Smooth muscle cell of the brain vasculature (primary cell): ENCODE results near the gene MBOAT1.
"Not testable (repeated sequence)": the region's sequence is repeated elsewhere in the genome, so short reads cannot be mapped to it uniquely, and the experiment has no call there.

Experiments
- DNase-seq: peaks from one replicate; pipeline ENCODE4 v3.0.0-alpha.2; 2012; ENCODE audit warnings: low read depth, low spot score

The MBOAT1 gene

GRCh38 chr6:20139127-20139963 is 72.9 kb downstream of the MBOAT1 start:
- not testable (repeated sequence) for DNase-seq

DNA sequence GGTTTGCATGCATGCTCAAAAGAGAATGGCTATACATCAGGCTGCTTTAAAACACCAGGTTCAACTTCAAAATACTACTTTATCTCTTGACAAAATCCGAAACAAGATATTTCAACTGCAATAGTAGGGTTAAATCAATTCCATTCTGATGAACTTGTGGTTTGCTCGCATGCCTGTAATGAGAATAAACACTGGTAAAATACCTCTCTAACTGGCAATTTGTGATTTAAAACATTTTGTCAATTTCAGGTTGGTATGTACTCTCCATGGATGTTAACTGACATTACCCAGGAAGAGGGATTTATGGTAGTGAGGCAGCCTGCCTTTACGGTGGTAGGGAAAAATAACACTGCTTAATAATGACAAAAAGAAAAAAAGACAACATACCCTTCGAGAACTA is 74.4 kb downstream of the MBOAT1 start:
- DNase-seq = no peak

DNA sequence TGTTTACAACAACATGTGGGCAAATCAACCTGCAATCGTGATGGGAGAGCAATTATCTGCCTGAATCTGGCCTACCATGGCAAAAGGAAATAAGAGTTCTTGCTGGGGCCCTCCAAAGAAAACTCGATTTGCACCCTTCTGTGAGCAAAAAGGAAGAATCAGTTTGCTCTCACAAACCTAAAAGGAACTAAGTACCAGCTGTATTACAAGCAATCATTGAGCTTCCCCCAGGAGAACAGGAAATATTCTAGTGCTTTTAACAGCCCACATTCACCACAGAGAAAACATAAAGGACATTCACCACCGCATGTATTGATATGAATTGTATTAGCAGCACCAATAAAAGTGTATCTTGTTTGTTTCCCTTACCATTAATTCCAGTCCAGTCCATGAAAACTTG is 75.0 kb downstream of the MBOAT1 start:
- DNase-seq = no peak

- no peak for DNase-seq
These were observed 76.5 kb downstream of the MBOAT1 start for GRCh38 chr6:20135677-20136268.

DNA sequence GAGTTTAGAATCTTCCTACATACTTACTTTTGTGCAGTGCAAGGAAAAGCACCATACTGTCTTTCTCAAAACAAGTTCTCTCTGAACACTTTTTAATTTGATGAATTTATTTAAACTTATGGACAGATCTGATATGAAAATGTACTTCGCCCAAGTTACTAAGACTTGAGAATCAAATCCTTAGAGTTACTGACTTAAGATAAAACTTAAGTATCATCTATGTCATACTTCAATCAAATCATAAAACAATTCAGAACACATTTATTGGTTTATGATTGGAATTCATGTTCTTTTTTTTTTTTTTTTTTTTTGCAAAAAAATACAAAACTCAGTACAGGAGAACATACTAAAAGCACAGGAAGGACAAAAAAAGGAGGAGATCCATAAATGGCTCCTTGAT is 77.7 kb downstream of the MBOAT1 start:
- DNase-seq = no peak

DNA sequence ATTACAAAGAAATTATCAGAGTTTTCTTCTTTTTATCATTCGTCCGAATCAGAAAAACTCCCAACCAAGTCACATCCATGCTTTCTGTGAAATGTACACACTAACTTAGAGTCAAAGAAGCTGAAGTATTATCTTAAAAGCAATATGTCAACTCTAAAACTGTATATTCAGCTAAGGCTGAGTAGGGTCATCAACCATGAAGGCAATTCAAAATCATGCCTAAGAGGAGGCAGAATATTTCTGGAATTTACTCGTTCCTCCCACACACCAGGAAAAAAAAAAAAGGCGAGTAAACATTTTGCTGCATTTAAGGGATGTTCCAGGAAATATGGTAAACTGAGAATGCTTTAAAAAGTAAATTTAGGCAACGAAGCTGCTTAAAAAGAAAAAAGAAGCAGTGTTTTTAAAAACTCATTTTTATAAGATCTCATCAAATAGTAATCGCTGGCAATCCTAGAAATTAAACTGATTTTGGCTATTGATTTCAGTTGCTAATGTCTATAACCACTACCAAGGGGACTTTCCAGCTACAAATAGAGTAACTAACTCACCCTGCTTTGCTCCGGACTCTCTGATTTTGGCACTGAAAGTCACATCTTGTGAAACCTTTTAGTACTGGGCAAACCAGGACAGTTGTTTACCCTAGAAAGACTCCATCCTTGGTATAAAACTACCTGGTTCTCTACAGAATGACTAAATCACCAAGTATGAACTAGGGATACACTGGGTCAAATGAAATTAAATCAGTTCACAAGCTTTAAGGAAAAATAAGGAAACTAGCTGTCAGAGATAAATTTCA is 82.8 kb downstream of the MBOAT1 start:
- no peak for DNase-seq

DNA sequence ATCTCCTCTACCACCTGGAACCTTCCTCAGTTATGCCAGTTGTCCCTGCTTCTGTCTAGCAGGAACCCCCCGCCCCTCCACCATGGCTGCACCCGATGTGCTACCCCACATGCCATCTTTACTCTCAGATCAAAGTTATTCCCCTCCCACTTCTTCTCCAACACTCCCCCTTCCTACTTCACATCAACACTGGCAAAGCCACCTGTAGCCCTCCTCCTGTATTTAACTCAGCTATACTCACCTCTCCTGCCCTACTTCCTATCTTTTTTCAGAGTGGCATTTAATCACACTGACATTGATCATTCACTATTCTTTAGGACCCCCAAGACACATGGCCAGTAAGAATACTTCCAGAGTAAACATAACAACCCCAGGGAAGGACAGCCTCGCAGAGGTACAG is 84.3 kb downstream of the MBOAT1 start:
- no peak for DNase-seq

DNA sequence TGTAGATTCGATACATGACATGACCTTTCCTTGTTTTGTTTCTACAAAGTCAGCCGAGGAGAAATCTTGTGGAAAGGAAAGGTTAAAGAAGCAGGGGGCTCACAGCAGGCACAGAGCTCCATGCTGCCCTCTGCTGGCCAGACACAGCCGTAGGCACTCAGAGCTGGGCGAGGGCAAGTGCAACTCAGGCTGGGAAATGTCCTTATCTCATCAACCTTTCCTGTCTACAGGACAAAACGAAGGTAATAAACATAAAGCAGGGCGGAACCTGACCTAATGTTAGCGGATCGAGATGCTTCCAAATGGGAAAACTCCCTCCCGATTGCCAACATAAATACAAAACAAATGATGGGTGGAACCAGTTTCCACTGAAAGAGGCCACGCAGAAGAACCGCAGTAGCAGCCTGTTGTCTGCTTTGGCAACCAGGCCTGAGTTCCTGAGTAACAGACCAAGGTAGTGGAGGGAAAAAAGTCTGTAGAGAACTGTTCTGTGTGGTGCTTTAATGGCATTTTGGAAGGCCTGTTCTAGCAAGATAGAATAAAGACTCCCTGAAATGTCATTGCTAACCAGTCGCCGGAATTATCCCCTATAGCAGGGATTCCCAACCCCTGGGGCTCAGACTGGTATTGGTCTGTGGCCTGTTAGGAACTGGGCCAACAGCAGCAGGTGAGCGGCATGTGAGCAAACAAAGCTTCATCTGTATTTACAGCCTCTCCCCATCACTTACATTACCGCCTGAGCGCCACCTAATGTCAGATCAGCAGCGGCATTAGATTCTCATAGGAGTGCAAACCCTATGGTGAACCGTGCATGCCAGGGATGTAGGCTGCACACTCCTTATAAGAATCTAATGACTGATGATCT is 85.2 kb downstream of the MBOAT1 start:
- DNase-seq = peak; percentile 17

GRCh38 chr6:20126102-20126752 is 86.0 kb downstream of the MBOAT1 start:
- DNase-seq = no peak

DNA sequence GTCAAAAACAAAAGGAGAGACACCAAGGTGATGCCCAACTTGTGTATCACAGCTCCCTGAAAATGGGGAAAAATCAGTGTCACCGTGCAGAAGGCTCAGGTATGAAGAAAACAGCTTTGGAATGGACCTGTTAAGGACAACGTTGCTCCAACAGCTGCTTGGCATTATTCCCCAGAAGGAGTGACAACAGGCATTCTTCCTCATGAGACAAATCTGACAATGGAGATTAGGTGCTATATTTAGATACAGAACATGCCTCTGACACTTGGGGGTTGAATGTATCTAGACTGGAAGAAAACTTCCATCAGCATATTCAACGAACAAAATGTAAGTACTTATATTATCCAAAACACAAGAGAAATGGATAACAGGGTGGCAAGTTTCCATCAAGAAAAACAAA is 87.7 kb downstream of the MBOAT1 start:
- DNase-seq = no peak

GRCh38 chr6:20119485-20119884 is 92.8 kb downstream of the MBOAT1 start:
- no peak for DNase-seq

DNA sequence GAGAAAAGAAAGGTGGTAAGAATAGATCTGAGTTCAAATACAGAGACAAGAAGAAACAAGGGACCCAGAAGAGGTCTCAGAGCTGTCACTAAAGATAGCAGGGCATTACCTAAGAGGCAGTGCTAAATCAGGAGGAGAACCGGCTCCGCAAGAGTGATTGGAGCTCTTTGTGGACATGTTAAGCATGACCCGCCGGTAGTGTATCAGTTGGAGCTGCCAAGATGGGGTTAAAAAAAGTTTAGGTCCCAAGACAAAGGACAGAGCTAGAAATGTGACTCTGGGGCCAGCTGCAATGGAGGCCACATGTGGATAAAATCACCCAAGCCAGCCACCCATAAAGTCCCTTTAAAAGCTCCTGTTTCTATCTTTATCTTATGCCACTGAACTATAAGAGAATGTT is 93.4 kb downstream of the MBOAT1 start:
- DNase-seq = no peak

DNA sequence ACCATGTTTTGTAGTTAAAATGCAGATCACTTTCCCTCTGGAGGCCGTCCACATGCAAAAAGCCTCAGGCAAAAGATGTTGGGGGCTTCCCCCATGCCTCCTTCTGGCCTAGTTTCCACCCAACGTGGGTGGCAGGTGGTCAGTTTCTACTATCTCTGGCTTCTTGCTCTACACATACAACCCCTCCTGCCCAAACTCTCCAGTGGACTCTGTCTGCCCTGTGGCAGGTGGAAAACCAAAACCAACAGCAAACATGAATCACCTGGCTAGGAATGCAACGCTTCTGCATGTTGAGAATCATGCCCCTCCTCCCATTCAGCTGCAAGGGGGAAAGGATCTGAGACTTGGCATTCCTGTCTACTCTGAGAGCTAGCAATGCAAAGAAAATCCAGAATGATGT is 94.8 kb downstream of the MBOAT1 start:
- DNase-seq = no peak

GRCh38 chr6:20116792-20117191 is 95.5 kb downstream of the MBOAT1 start:
- DNase-seq = no peak

GRCh38 chr6:20115246-20115980 is 96.9 kb downstream of the MBOAT1 start:
- DNase-seq = no peak

DNA sequence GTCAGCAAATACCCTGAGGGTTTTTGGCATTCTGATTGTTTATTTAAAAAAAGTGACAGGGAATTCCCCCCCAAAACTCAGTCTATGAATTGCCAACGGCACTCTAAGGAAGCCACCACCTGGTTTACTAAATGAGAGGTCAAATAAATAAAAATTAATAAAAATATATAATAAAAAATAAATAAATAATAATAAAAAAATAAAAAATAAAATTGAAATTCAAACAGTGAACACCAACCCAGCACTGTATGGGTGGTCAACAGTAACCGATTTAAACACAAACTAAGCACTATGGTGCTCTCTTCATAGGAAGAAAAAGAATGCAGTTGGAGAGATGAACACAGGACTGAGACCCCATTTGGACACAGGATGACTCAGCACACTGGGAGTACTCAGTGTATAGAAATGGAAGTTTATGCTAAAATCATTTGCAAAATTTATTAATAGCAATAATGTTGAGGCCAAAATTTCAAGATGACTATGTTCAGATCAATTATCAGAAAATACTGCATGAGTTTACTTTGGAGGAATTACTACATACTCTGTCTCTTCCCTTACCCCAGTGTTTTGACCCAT is 98.5 kb downstream of the MBOAT1 start:
- DNase-seq = no peak

DNA sequence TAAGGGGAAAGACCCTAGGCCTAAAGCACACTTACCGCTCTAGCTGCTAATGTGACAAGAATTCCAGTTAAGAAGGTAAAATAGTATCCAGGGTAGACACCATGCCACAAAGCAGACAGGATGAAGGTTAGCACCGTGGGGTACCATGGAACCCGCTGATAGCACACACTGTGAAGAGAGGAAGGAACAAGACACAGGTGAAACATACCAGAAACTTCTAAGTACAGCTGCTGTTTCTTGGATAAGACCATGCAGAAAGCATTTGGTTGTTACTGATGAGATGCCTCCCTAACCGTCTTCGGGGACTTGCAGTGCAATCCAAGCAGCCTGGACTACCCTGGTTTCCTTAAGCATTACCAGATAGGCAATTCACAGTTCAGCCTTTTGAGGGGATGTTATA is 99.4 kb downstream of the MBOAT1 start:
- no peak for DNase-seq

DNA sequence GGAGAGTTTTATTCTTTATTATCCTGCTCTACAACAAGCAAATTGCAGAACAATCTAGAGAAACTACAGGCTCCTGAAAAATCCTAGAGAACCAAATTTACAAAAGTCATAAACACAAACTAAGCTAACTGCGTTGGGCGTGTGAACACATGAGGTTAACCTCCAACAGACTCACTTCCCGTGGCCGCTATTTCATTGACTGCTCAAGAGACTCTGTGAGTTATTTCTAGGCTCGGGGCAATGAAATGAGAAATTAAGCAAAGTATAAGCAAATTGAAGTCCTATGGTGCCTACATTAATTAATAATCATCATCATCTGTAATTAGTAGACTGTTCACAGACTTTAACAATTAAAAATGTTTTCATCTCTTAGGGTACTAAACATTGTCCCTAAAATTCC is 100.0 kb downstream of the MBOAT1 start:
- no peak for DNase-seq

DNA sequence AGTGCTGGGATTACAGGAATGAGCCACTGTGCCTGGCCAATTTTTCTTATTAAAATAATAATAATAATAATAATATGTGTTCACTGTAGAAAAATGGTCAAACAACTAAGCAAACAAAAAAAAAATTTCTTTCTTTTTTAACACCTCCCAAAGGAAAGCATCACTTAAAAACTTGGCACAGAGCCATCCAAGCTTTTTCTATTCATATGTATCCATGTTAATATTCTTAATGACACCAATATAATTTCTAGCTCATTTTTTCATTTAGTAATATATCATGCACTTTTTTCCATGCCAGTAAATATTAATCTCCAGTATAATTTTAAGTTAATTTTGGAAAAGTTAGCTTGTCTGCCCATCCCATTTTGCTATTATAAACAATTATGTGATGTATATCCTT is 101.8 kb downstream of the MBOAT1 start:
- DNase-seq = no peak

- no peak for DNase-seq
These were observed 102.7 kb downstream of the MBOAT1 start for GRCh38 chr6:20109526-20109925.
